OCI-LY7 (cell line): Measurements from ENCODE around the gene P2RX1. TPM values are rescaled to one million over a fixed set of nuclear protein-coding genes. Genes with fewer than 3 reads are reported as not detected.

Source experiments
- BruUV-seq: library from RNA; stranded (reverse); fragments of 400-500 nt; replicated peaks from 2 replicates; lab custom pipeline; 2021; lab: Mats Ljungman, UMichigan
- CTCF ChIA-PET: fragments of 300-600 bp; sonication (Branson Sonifier 250); formaldehyde crosslinking; loops from one replicate; lab custom pipeline; 2022; ENCODE audit warnings: antibody characterized with exemption; ENCODE audit not compliant: unreplicated experiment; lab: Charles Lee
- POLR2A ChIA-PET: fragments of 300-600 bp; sonication (Branson Sonifier 250); formaldehyde crosslinking; loops from one replicate; lab custom pipeline; 2022; ENCODE audit warnings: antibody characterized with exemption; lab: Charles Lee
- DNase-seq: peaks from one replicate; pipeline ENCODE4 v3.0.0-alpha.2; 2015; ENCODE audit warnings: low spot score
- H2AFZ ChIP-seq: fragments of 200-600 bp; sonication (generic), shearing (Covaris generic); 2 replicates; pipeline ENCODE4 v1.6.1; 2014; ENCODE audit warnings: mild to moderate bottlenecking, antibody characterized with exemption, low read length, moderate library complexity
- H3K27ac ChIP-seq: fragments of 200-600 bp; sonication (generic); 2 replicates; pipeline ENCODE4 v1.5.1; 2014; ENCODE audit warnings: mixed run types, low read depth, mild to moderate bottlenecking, moderate library complexity, low read length, inconsistent platforms; ENCODE audit not compliant: poor library complexity, severe bottlenecking
- H3K36me3 ChIP-seq: fragments of 200-600 bp; sonication (generic); 2 replicates; pipeline ENCODE4 v1.6.1; 2014; ENCODE audit warnings: mild to moderate bottlenecking, antibody characterized with exemption, low read length, moderate library complexity, mixed read lengths; ENCODE audit not compliant: insufficient read depth
- H3K4me1 ChIP-seq: fragments of 200-600 bp; sonication (generic); 2 replicates; pipeline ENCODE4 v1.5.1; 2014; ENCODE audit warnings: mild to moderate bottlenecking, low read length; ENCODE audit not compliant: insufficient read depth, poor library complexity, severe bottlenecking
- H3K4me2 ChIP-seq: fragments of 200-600 bp; sonication (generic); 2 replicates; pipeline ENCODE4 v1.6.1; 2014; ENCODE audit warnings: mild to moderate bottlenecking, low read length
- H3K4me3 ChIP-seq: fragments of 200-600 bp; sonication (generic); 2 replicates; pipeline ENCODE4 v1.5.1; 2014; ENCODE audit warnings: mild to moderate bottlenecking, low read depth, low read length; ENCODE audit not compliant: poor library complexity, severe bottlenecking
- H3K79me2 ChIP-seq: fragments of 200-600 bp; sonication (generic); 2 replicates; pipeline ENCODE4 v1.6.1; 2016; ENCODE audit warnings: low read depth, mild to moderate bottlenecking, low read length, moderate library complexity, mixed read lengths; ENCODE audit not compliant: insufficient read depth
- H3K9me2 ChIP-seq: fragments of 200-600 bp; sonication (generic); 2 replicates; pipeline ENCODE4 v1.6.1; 2016; ENCODE audit warnings: mild to moderate bottlenecking, low read length, mixed read lengths; ENCODE audit not compliant: insufficient read depth
- H3K9me3 ChIP-seq: fragments of 200-600 bp; sonication (generic); 2 replicates; pipeline ENCODE4 v1.6.1; 2014; ENCODE audit warnings: mild to moderate bottlenecking, mixed run types, low read length, mixed read lengths
- H4K20me1 ChIP-seq: fragments of 200-600 bp; sonication (generic); 2 replicates; pipeline ENCODE4 v1.6.1; 2014; ENCODE audit warnings: mild to moderate bottlenecking, antibody characterized with exemption, low read length, moderate library complexity, mixed read lengths; ENCODE audit not compliant: insufficient read depth
- CTCF ChIP-seq: fragments of 200-600 bp; sonication (generic); conservative IDR thresholded peaks from 2 replicates; pipeline ENCODE4 v1.5.1; 2014; ENCODE audit warnings: mild to moderate bottlenecking, antibody characterized with exemption, low read length, moderate library complexity, mixed read lengths
- EZH2phosphoT487 ChIP-seq: fragments of 200-600 bp; sonication (generic); IDR thresholded peaks from 2 replicates; pipeline ENCODE4 v1.6.1; 2018; ENCODE audit warnings: low read depth, borderline replicate concordance, mild to moderate bottlenecking, mixed run types, antibody characterized with exemption, low read length, moderate library complexity, mixed read lengths
- intact Hi-C: fragments of 100-400 bp; cut with micrococcal nuclease; formaldehyde crosslinking; loops from one replicate; pipeline ENCODE4 v1.10.0; 2022; ENCODE audit not compliant: unreplicated experiment
- total RNA-seq, 2 experiments: library from RNA; depleted of rRNA in 1 of 2; stranded (reverse); fragments of >200 nt in 1 of 2; shearing (Covaris generic) in 1 of 2; gene quantifications; 2 replicates each; pipeline ENCODE4 v1.2.3, GENCODE V29; 2014 to 2022

Gene P2RX1
- total RNA-seq, 2 experiments from 2014 or later, result 0.69 to 4.5 TPM

DNA sequence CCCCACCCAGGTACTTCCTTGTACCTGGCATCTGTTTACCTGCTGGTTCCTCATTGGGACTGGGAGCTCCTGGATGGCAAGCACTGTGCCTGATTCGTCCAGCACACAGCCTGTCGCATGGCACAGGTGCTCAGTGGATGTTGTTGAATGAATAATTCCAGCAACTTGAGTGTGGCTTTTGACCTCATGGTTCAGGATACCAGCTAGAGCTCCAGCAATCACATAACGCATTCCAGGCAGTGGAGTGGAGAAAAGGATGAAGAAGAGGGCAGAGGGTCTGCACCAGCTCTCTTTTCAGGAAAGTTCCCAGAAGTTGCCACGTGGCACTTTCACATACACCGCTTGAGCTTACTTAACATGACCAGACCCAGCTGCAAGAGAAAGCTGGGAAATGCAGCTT, 22.1 kb downstream of the P2RX1 start:
- DNase-seq, result no peak
- ChIA-PET CTCF (no interaction called here), POLR2A (interaction anchor here (0.7 to 1.0 kb wide), 2 partner anchors 17 to 132 kb away, joined by 4 read pairs; no protein-coding TSS in a partner anchor)
- H3K27ac ChIP-seq, result no peak overlapping the region
- no peaks in the 10 kb centered on the region for H3K79me2 ChIP-seq
- TF ChIP-seq EZH2phosphoT487 (no peak), CTCF (no peak)
- no peaks in the 10 kb centered on the region for H4K20me1 ChIP-seq
- H3K9me3 ChIP-seq, result no peaks in the 10 kb centered on the region
- peaks cover 52% of the 10 kb centered on the region for H3K4me1 ChIP-seq
- no peak overlapping the region for H3K4me2 ChIP-seq
- intact Hi-C loops, result no loop called here
- no peaks in the 10 kb centered on the region for H3K36me3 ChIP-seq
- BruUV-seq, result no TSS peak
- H2AFZ ChIP-seq, result no peak overlapping the region
- no peak overlapping the region for H3K4me3 ChIP-seq
- H3K9me2 ChIP-seq, result no peaks in the 10 kb centered on the region

DNA sequence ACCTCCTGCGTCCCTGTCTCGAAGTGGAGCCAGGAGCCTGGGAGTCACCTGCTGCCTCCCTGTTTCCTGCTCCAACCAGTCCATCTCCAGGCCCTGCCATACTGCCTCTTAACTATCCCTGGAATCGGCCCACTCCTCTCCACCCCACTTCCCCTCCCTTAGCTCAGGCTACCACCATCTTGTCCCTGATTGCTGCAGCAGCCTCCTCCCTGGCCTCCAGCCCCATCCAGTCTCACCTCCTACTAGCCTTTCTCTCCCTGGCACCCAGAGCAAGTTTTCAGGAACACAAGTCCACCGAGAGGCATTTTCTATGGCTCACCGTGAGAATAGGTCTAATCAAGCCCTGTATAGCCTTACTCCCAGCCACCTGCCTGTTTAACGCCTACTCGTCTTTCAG, 22.5 kb downstream of the P2RX1 start:
- no peaks in the 10 kb centered on the region for H3K36me3 ChIP-seq
- no peaks in the 10 kb centered on the region for H3K9me2 ChIP-seq
- no peak overlapping the region for H3K27ac ChIP-seq
- H3K79me2 ChIP-seq, result no peaks in the 10 kb centered on the region
- no peaks in the 10 kb centered on the region for H4K20me1 ChIP-seq
- peak overlapping the region; percentile 68 for H3K4me3 ChIP-seq
- no TSS peak for BruUV-seq
- H2AFZ ChIP-seq, result peak overlapping the region; percentile 60; the same call in 1 of the 2 replicates
- ChIA-PET POLR2A (interaction anchor here (0.6 kb wide), 1 partner anchor 115 kb away, joined by 3 read pairs; no protein-coding TSS in a partner anchor), CTCF (interaction anchor here (0.7 kb wide), 1 partner anchor 84 kb away, joined by 3 read pairs; no protein-coding TSS in a partner anchor)
- no peak for TF ChIP-seq EZH2phosphoT487
- no peak for TF ChIP-seq CTCF
- H3K9me3 ChIP-seq, result no peaks in the 10 kb centered on the region
- no peak for DNase-seq
- peak overlapping the region; percentile 78 for H3K4me2 ChIP-seq
- H3K4me1 ChIP-seq, result peaks cover 52% of the 10 kb centered on the region
- intact Hi-C loops, result no loop called here

DNA sequence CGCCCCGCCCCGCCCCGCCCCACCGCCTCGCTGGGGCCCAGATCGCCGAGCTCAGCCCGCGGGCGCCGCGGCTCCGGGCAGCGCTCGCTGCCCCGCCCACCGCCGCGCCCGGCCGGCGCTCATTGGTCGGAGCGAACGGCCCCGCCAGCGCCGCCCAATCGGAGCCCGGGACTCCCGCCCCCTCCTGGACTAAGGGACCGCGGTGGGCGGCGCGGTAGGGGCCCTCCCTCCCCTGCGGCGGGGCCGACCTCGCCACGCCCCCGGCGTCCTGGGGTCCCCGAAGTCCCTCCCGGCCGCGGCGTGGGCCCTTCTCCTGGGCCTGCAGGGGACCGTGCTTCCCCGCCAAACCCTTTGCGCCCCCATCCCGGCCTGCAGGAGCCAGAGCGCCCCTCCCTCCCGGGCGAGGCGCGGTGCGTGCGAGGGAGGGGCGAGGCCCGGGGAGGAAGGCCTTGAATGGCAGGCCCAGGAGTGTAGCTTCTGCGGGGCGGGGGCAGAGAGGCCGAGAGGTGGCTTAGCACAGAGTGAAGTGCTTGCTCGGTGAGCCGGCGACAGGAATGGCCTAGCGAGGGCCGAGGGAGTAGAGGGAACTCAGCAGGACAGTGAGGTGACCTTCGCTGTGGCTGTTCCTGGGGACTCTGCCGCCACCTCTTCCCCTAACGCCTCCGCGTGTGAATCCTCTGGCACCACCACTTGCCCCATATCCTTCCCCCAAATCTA, 23.1 kb downstream of the P2RX1 start, which contains the start of gene CAMKK1:
CAMKK1 (minus strand) TSS at position 51 of the 717 bp plus-strand sequence. CDS start 7,366 bp downstream, outside the sequence.
- no peaks in the 10 kb centered on the region for H3K36me3 ChIP-seq
- no peaks in the 10 kb centered on the region for H3K9me3 ChIP-seq
- peak within 1 kb of the TSS; percentile 60 for H2AFZ ChIP-seq
- H3K4me3 ChIP-seq, result peak within 1 kb of the TSS; percentile 68
- DNase-seq, result peak; percentile 92
- H3K27ac ChIP-seq, result no peak within 1 kb of the TSS
- no peak for TF ChIP-seq CTCF
- TF ChIP-seq EZH2phosphoT487, result no peak
- no peaks in the 10 kb centered on the region for H4K20me1 ChIP-seq
- intact Hi-C loops, result no loop called here
- CTCF ChIA-PET, result interaction anchor here (0.6 to 0.7 kb wide), 2 partner anchors 84 to 140 kb away, joined by 3 read pairs; no protein-coding TSS in a partner anchor
- POLR2A ChIA-PET, result interaction anchor here (0.5 to 0.6 kb wide), 2 partner anchors 46 to 114 kb away, joined by 3 read pairs; no protein-coding TSS in a partner anchor
- no TSS peak for BruUV-seq
- H3K9me2 ChIP-seq, result no peaks in the 10 kb centered on the region
- H3K4me1 ChIP-seq, result peaks cover 52% of the 10 kb centered on the region
- peak within 1 kb of the TSS; percentile 78 for H3K4me2 ChIP-seq
- H3K79me2 ChIP-seq, result no peaks in the 10 kb centered on the region
